Activated T-cell treated with anti-CD3 and anti-CD28 coated beads, Interleukin-2, amount 50 U/mL, for 1 hour (primary cell): Measurements from ENCODE around the gene KCTD21.
"Not testable (repeated sequence)": the region's sequence is repeated elsewhere in the genome, so short reads cannot be mapped to it uniquely, and the experiment has no call there.

ENCODE experiments used
- DNase-seq: peaks from one replicate; pipeline ENCODE4 v3.0.0-alpha.2; 2020

Gene KCTD21

GRCh38 chr11:78188286-78189173, at the start of gene KCTD21, which contains the start of gene USP35:
KCTD21 (minus strand) TSS chr11:78188626; CDS start chr11:78174554, 14,072 bp downstream.
USP35 (plus strand) TSS chr11:78188919; CDS start chr11:78196246, 7,327 bp downstream.
- DNase-seq = peak; percentile 90

GRCh38 chr11:78237293-78238046, 49.0 kb upstream of the KCTD21 start:
- no peak for DNase-seq

GRCh38 chr11:78234006-78234405, 45.6 kb upstream of the KCTD21 start:
- DNase-seq = no peak

- not testable (repeated sequence) for DNase-seq
These were observed 44.6 kb upstream of the KCTD21 start for GRCh38 chr11:78233046-78233445.

- DNase-seq = no peak
These were observed 43.6 kb upstream of the KCTD21 start for GRCh38 chr11:78231962-78232501.

- no peak for DNase-seq
These were observed 41.9 kb upstream of the KCTD21 start for GRCh38 chr11:78230161-78230877.

- no peak for DNase-seq
These were observed 40.7 kb upstream of the KCTD21 start for GRCh38 chr11:78229106-78229505.

GRCh38 chr11:78228467-78228866, 40.0 kb upstream of the KCTD21 start:
- DNase-seq = no peak

- DNase-seq = no peak
These were observed 39.5 kb upstream of the KCTD21 start for GRCh38 chr11:78227921-78228320.

GRCh38 chr11:78226684-78227680, 38.6 kb upstream of the KCTD21 start:
- DNase-seq = no peak

- no peak for DNase-seq
These were observed 36.5 kb upstream of the KCTD21 start for GRCh38 chr11:78224906-78225420.

GRCh38 chr11:78224506-78224905, 36.1 kb upstream of the KCTD21 start:
- DNase-seq = no peak

GRCh38 chr11:78223320-78223954, 35.0 kb upstream of the KCTD21 start:
- DNase-seq = no peak

- DNase-seq = not testable (repeated sequence)
These were observed 34.3 kb upstream of the KCTD21 start for GRCh38 chr11:78222726-78223125.

- no peak for DNase-seq
These were observed 33.2 kb upstream of the KCTD21 start for GRCh38 chr11:78221396-78222315.

GRCh38 chr11:78220218-78221157, 32.1 kb upstream of the KCTD21 start:
- no peak for DNase-seq

- no peak for DNase-seq
These were observed 31.2 kb upstream of the KCTD21 start for GRCh38 chr11:78219493-78220217.
